Measurements from ENCODE around the gene SIK2. TPM values are rescaled to one million over a fixed set of nuclear protein-coding genes. Genes with fewer than 3 reads are reported as not detected.

The SIK2 gene
- total RNA-seq, 4 donors from 2014 or later = 16.2 to 27.6 (median 20.9) TPM

GRCh38 chr11:111680486-111681175 lies 78.4 kb downstream of the SIK2 start:
- Histone ChIP-seq H3K4me1 (peaks cover 0 to 8% (median 0%) of the 10 kb centered on the region in 3 donors), H3K36me3 (peaks cover 0 to 8% of the 10 kb centered on the region in 2 donors), H3K27me3 (no peaks in the 10 kb centered on the region), H3K4me3 (no peak overlapping the region), H3K9me3 (no peaks in the 10 kb centered on the region), H3K27ac (no peak overlapping the region)
- ATAC-seq = no peak
- 83 to 90% methylated on average over 3 of the region's 3 CpGs for WGBS, 2 donors (ENCODE audit: low coverage in 1 of 2)
- no peak for TF ChIP-seq CTCF (IDR thresholded peaks at IDR 0.05)
- no peak for TF ChIP-seq POLR2AphosphoS5 (IDR thresholded peaks at IDR 0.05)
- TF ChIP-seq POLR2A (IDR thresholded peaks at IDR 0.05) = no peak
- TF ChIP-seq EP300 (IDR thresholded peaks at IDR 0.05) = no peak

- Histone ChIP-seq H3K4me1 (no peaks in the 10 kb centered on the region), H3K27me3 (no peaks in the 10 kb centered on the region), H3K27ac (no peak overlapping the region), H3K36me3 (peaks cover 0 to 21% of the 10 kb centered on the region in 2 donors), H3K9me3 (no peaks in the 10 kb centered on the region), H3K4me3 (no peak overlapping the region)
- no peak for ATAC-seq
- 70 to 92% methylated on average over 3 of the region's 3 CpGs for WGBS, 2 donors (ENCODE audit: low coverage in 1 of 2)
- TF ChIP-seq POLR2AphosphoS5 (IDR thresholded peaks at IDR 0.05) (no peak), POLR2A (IDR thresholded peaks at IDR 0.05) (no peak), CTCF (IDR thresholded peaks at IDR 0.05) (no peak), EP300 (IDR thresholded peaks at IDR 0.05) (no peak)
Observed at GRCh38 chr11:111683806-111684205, 81.6 kb downstream of the SIK2 start.

GRCh38 chr11:111684251-111684650 lies 82.0 kb downstream of the SIK2 start:
- Histone ChIP-seq H3K4me3 (no peak overlapping the region), H3K9me3 (no peaks in the 10 kb centered on the region), H3K4me1 (no peaks in the 10 kb centered on the region), H3K36me3 (peaks cover 0 to 26% of the 10 kb centered on the region in 2 donors), H3K27ac (no peak overlapping the region), H3K27me3 (no peaks in the 10 kb centered on the region)
- TF ChIP-seq CTCF (IDR thresholded peaks at IDR 0.05) (no peak), EP300 (IDR thresholded peaks at IDR 0.05) (no peak), POLR2A (IDR thresholded peaks at IDR 0.05) (no peak), POLR2AphosphoS5 (IDR thresholded peaks at IDR 0.05) (no peak)
- 85 to 93% methylated on average over 2 of the region's 2 CpGs for WGBS, 2 donors (ENCODE audit: low coverage in 1 of 2)
- ATAC-seq = no peak

GRCh38 chr11:111688013-111688412 lies 85.8 kb downstream of the SIK2 start:
- TF ChIP-seq POLR2AphosphoS5 (IDR thresholded peaks at IDR 0.05) (no peak), POLR2A (IDR thresholded peaks at IDR 0.05) (no peak), EP300 (IDR thresholded peaks at IDR 0.05) (no peak)

GRCh38 chr11:111691176-111691575 lies 88.9 kb downstream of the SIK2 start:
- WGBS, 2 donors (ENCODE audit: low coverage in 1 of 2) = 90 to 97% methylated on average over 2 of the region's 2 CpGs
- TF ChIP-seq POLR2A (IDR thresholded peaks at IDR 0.05) (no peak), EP300 (IDR thresholded peaks at IDR 0.05) (no peak), CTCF (IDR thresholded peaks at IDR 0.05) (no peak), POLR2AphosphoS5 (IDR thresholded peaks at IDR 0.05) (no peak)
- Histone ChIP-seq H3K4me1 (peaks cover 0 to 26% (median 0%) of the 10 kb centered on the region in 3 donors), H3K4me3 (no peak overlapping the region), H3K27me3 (no peaks in the 10 kb centered on the region), H3K9me3 (no peaks in the 10 kb centered on the region), H3K36me3 (peaks cover 0 to 27% of the 10 kb centered on the region in 2 donors), H3K27ac (no peak overlapping the region)
- no peak for ATAC-seq

More at GRCh38 chr11:111688013-111688412, 85.8 kb downstream of the SIK2 start:
- Histone ChIP-seq H3K27ac (no peak overlapping the region), H3K4me3 (no peak overlapping the region), H3K27me3 (no peaks in the 10 kb centered on the region), H3K9me3 (no peaks in the 10 kb centered on the region), H3K36me3 (peaks cover 0 to 34% of the 10 kb centered on the region in 2 donors), H3K4me1 (no peaks in the 10 kb centered on the region)
- WGBS, 2 donors (ENCODE audit: low coverage in 1 of 2) = 75 to 93% methylated on average over 7 of the region's 7 CpGs
- ATAC-seq = no peak
